ENCODE data around the gene SENP2.
"Not testable (repeated sequence)": the region's sequence is repeated elsewhere in the genome, so short reads cannot be mapped to it uniquely, and the experiment has no call there.

Gene SENP2

DNA sequence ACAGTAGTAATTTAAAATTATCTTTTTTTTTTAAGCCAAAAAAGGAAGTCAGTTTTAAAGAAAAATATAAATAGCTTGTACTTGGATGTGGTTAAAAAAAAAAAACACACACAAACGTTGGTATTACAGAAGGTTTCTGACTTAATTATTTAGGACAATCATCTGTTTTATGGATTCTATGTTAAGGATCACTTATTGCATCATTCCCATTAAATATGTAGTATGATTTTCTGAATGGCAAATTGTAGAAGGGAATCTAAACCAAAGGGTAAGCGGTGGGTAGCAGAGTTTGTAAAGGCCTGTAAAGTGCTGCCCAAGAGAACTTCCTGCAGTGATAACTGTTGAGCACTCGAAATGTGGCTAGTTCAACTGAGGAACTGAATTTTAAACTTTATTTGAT, 8.0 kb downstream of the SENP2 start:
- DNase-seq = no peak

DNA sequence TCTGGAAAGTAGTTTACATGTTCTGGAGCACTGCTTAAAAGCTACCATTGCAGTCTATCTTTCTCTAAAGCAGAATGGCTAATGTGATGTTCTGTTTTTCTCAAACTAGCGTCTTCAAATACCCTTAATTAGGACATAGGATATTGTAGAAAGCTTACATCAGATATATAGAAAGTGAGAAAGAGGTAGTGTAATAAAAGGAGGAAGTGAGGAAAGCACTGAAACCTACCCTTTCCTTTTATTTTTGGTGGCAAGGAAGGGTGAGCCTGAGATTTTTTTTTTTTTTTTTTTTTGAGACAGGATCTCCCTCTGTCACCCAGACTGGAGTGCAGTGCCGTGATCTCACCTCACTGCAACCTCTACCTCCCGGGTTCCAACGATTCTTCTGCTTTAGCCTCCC, 9.4 kb downstream of the SENP2 start:
- DNase-seq = no peak

DNA sequence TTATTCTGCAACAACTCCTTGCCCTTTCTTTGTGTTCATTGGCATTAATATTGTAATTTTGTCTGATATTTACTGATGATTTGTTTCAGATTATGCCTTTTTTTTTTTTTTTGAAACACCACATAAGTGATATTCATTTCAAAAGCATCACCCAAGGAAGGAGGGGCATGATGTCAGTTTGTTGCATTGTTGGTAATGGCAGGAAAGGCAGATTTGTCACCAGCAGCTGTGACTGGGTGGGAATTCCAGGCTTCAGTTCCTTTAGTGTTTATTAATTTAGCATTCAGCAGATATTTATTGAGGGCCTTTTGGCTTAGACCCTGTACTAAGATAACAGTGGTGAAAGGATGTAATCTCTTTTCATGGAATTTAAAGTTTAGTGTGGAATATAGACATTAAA, 19.5 kb downstream of the SENP2 start:
- DNase-seq = no peak

DNA sequence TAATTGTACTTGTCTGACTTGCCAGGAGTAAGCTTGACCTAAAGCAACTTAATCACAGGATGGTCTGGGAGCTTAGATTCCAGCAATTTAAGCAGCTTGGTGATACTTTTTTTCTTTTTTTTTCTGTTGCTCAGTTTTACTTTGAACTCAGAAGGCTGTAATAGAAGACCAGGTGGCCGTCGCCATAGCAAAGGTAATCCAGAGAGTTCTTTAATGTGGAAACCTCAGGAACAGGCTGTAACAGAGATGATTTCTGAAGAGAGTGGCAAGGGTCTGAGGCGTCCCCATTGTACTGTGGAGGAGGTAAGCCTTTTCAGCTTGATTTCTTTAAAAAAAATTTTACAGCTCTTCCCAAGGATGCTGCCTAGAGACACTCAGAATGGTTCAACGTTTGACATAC, 20.1 kb downstream of the SENP2 start:
- DNase-seq = no peak

DNA sequence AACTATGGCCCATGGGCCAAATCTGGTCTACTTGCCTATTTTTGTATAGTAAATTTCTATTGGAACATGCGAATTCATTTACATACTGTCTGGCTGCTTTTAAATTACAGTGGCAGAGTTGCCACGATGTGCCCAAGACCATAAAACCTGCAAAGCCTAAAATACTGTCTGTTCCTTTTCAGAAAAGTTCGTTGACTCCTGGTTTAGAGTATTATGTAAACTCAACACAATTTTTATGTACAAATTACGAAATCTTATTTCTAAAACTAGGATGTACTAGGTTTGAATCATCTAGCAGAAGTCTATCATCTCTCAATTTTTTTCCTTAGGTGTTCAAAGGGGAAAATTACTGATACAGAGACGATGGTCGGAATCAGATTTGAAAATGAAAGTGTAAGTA, 26.9 kb downstream of the SENP2 start:
- no peak for DNase-seq

DNA sequence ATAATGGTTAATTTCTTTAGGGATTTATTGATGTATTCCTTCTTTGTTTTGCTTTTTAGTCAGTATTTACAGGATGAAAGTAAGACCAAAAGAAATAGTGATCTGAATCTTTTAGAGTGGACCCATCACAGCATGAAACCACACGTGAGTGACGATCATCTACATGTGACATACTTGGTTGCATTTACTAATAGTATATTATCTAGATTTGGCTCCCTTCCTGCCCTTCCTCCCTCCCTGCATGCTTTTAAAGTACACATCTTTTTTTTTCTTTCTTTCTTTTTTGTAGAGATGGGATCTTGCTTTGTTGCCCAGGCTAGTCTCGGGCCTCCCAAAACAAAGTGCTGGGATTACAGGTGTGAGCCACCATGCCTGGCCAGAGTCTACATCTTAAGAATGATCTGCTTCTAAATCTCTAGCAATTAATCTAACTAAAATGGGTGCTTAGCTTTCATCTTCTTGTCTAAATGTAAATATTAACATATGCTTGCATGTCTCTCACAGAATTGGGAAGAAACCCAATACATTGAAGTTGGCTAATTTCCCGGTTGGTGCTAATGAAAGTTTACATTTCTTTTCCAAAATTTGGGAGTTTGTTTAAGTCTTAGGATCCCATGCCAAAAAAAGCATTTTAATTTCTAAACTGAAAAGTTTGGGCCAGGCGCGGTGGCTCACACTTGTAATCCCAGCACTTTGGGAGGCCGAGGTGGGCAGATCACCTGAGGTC, 38.0 kb downstream of the SENP2 start:
- no peak for DNase-seq

DNA sequence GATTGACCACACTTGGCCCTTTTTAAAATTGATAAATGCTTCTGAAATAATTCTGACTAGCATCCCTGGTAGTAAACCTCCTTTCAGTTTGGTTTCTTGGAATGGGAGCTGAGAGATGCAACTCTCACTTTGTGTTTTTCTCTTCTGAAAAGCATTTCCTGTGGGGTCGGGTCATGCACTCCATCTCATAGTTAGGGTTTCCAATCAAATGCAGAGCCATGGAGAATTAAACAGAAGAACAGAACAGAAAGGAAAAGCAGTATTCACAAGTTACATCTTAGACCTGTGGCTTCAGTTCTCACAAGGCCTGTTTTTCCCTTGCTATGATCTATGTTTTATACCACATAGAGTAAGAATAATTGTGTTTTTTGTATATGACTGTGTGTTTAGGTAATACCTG, 39.7 kb downstream of the SENP2 start:
- no peak for DNase-seq

DNA sequence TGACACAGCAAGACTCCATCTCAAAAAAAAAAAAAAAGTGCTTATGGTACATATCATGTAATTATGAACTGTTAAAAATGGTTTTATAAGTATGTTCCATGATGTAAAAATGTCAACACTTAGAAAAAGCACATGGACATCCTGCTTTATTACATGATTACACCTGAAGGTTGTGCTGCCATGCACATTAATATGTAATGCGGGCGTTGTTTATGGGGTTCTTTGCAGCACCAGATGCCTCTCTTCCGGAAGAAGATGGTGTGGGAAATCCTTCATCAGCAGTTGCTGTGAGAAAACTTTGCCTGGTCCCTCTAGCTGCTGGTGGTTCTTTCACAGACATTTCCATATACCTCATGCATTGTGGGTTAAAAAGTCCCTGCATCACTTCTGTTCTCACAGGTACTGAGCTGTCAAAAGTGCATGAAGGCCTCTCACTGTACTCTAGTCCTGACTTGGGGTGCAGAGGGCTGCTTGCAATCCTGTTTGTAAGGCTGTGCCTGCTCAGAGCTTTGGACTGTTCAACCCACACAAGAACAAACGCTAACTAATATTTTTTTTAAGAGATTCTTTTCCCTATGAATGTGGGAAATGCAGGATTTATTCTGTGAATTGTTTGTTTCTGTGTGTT, 43.6 kb downstream of the SENP2 start:
- peak; percentile 51 for DNase-seq

DNA sequence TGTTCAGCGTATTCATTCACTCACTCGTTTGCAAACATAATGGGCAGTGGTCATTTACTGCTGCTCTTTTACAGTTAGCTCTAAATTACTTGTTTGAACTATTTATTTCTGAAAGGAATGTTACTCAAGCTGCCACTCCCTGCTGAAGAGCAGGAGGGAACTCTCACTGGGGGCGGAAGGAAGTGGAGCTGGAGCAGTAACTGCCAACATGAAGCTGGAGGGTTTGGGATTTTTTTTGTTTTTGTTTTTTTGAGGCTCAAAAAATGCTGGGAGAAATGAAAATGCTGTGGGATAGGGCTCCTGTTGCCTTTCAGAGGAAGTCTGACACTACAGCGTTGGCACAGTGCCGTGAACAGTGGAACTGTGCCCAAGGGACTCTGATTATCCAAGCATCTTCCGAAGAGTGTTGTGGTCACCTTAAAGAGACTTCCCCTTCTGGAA, 44.1 kb downstream of the SENP2 start:
- peak; percentile 51 for DNase-seq

DNA sequence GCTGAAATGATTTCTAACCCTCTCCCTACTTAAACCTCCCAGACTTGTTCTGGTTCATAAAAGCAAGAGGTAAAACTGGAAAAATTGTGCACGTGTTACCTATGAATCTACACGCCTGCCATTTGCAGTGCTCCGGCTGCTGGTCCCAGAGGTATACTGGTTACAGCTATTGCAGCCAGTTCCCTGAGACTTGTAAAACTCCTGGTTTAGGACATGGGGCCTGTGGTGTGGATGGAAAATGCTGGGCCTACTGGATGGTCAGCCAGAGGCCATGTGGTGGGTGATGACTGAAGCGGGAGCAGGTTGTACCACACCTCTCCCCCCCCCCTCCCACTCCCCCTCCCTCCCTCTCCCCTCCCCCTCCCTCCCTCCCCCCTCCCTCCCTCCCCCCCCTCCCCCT, 45.0 kb downstream of the SENP2 start:
- DNase-seq = no peak

DNA sequence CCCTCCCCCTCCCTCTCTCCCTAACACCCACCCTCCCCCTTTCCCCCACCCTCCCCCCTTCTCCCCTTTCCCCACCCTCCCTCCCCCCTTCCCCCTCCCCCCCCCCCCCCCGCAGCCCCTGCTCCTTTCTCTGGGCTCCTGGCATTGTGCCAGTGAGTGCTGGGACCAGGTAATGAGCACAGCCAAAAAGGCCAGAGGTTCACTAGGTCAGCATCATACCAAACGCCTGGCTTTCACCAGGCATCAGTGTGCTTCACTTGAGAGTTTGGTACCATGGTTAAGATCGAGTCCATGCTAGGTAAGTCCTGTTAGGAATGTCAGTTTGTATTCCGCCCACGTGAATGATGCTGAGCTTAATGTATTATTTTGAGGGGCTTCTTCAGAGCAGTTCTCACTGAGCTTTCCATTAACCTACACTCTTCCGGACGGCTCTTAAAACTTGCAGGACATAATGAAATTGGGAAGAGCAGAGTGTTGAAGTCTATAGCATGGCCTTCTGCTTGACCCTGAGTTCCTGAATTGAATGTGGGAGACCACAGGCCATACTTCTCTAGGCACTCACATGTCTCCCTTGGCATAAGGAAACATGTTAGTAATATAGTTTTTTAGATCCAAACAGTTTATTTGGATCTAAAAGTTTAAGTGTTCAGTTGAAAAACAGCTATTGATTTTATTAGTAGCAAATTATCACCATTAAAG, 45.6 kb downstream of the SENP2 start:
- DNase-seq = no peak

DNA sequence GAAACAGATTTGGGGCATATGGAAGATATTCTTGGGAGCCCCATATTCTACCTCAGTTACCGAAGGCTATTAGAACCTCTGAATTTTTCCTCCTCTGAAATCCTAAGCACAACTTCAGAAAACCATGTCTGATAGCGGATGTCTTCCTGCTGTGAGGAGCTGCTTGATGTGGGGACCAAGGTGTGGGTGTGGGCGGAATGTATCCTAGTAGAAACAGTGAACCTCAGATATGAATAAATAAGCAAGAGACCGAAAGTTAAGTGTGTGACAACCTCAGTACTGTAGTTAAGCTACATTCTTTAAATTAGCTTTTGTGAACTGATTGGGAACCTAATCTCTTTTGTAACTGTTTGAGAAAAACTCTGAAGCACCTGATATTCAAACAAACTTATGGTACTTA, 46.9 kb downstream of the SENP2 start:
- DNase-seq = no peak

DNA sequence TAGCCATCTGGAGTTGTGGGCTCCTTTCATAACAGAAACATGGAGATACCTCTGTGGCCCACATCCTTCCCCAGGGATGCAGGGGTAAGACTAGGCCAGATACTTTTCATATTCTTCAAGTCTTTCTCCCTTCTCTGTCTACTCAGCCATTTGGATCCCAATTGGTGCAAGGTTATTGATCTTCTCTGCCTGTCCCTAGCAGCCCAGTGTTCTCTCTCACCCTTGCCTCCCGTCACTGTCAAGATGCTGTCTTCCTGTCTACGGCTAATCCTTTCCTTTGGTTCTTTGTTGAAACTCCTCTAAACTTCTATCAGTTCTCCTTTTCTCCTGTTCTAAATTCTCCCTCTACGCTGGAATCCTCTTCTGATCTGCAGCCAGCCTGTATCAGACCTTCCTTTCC, 51.3 kb downstream of the SENP2 start:
- DNase-seq = no peak

DNA sequence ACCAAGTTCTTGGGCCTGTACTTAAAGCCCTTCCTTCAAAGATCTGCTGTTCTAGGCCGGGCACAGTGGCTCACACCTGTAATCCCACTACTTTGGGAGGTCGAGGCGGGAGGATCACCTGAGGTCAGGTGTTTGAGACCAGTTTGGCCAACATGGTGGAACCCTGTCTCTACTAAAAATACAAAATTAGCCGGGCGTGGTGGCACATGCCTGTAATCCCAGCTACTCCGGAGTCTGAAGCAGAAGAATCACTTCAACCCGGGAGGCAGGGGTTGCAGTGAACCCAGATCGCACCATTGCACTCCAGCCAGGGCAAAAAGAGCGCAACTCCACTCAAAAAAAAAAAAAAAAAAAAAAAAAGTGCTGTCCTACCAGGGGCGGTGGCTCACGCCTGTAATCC, 52.6 kb downstream of the SENP2 start:
- DNase-seq = not testable (repeated sequence)

DNA sequence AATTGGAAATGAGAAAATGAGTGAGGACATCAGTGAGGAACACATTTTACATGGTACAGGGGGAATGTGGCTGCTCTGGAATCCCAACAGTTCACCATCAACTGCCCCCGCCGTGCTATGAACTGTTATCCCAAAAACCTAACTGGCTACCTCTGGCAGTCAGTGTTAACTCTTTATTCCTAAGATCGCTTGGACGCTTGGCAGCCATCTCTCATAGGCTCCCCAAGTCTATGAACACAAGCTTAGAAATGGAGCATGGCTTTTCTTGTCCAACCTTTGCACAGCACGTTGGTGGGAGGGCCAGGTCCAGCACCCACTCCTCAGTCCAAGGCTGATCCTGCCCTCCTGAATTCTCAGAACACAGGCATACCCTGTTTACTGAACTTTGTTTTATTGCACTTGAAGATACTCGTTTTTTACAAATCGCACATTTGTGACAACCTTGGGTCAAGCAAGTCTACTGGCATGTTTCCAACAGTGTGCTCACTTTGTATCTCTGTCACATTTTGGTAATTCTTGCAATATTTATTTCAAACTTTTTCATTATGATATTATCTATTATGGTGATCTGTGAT, 53.6 kb downstream of the SENP2 start:
- DNase-seq = no peak

DNA sequence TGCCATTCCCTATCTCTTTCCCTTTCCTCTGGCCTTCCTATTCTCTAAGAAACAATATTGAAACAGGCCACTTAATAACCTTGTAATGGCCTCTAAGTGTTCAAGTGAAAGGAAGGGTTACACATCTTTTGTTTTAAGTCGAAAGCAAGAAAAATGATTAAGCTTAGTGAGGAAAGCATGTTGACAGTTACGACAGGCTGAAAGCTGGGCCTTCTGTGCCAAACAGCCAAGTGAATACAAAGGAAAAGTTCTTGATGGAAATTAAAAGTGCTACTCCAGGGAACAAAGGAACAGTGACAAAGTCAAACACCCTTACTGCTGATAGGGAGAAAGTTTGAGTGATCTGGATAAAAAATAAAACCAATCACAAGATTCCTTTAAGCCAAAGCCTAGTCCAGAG, 54.2 kb downstream of the SENP2 start:
- DNase-seq = no peak

DNA sequence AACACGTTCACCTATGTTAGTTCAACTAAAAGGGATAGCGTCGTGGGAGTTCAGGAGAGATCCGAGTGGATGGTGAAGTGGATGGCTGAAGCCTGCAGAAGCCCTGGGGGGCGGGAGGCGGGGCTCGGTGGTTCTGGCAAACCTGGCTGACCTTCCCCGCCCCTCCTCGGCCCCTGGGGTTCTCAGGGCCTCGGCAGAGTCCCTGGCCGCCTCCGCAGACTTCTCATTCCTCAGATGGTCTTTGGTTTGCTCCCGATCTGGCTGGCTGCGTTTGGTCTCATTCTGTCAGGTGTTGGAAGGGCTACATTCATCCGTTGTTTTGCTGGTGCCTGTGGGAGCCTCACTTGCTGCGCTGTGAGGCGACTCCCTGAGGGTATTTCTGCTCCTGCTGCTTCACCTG, 59.1 kb downstream of the SENP2 start:
- not testable (repeated sequence) for DNase-seq

DNA sequence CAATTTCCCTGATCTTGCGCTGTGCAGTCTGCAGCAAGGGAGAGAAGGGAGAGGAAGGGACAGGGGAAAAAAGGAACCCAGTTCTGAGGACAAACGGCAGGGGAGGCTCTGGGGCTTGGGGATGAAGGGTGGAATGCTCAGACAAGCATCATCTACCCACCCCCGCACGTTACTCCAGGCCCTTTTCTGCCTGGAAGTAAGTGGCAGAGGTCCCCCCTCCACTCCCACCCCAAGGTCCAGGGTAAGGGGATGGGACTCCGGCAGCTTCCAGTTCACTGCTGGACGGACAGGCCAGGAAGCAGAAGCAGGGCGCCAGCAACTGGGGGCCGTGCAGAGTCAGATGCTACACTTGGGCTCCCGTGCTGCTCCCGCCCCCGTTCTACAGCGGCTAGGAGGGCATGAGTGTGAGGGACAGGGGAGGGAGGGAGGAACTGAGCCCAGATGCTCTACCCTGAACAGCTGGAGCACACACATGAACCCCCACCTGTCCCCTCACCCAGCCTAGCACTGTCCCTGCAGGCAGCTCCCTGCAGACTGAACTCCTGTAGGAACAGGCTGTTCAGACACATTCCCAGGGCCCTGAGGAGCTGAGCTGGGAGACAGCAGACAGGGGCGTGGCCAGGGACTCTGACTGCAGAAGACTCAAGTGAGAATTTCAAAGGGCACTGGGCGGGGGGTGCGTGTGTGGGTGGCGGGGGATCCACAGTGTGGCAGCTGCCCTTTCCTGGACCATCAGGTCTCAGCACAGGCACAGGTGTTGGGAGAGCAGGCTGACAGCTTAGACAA, 59.7 kb downstream of the SENP2 start:
- no peak for DNase-seq

DNA sequence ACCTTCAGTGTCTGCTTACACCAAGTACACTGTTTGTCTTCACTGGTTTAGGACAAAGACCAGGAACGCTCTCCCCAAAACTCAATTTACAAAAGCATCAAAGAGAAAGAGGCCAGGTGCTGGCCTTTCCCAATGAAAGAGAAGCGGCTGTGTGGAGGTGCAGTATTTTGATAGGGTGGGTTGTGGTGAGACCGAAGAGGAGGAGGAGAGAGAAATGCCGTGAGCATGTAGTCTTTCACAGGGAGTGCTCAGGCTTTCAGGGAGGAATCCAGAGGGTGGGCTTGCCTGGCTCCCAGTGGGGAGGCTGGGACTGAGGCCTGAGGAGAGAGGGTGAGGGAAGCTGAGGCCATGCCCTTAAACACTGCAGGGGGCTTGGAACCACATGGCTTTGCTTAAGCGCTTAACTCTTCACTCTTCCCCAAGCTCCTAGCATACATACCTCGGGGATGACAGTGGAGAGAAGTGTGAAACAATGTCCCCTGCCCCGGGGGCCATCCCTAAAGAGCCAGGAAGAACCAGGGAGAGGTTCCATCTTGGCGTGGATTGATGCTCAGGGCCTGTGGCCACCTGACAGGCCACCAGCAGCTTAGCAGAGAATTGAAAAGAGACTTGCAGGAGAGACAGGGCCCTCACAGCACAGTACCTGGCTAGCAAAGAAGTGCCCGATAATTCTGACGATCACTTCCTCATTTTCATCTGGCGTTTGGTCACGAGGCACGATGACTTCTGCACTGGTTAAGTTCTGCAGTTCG, 60.5 kb downstream of the SENP2 start:
- no peak for DNase-seq

DNA sequence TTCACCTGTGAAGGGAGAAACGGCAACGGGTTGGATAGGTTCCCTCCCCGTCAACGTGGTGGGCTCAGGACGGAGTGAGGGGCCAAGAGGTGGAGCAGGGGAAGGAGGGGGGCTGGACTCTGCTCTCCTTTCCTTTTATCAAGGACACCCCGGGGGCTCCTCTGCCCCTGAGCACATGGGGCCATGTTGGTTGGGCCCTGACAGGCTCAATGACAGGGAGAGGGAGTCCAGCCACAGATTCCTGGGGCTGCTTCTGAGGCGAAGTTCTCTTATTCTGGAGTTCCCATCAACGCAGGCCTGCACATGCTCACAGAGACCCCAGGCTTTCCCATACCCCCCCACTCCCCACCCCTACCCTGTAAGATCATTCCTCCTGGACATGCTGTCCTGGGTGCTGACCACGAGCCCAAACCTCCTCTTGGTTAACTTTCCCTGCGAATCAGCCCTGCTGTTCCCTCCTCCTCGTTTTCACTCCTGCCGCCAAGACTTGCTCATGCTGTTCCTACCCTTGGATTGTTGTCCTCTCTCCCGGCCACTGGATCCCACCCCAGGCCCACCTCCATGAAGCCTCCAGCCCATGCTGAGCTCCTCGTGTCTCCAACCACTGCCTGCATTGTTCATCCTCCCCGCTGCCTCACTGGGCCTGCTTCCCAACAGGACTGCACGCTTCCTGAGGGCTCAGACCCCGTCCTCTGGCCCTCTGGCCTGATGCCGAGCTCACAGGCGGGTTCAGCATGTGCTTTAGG, 61.2 kb downstream of the SENP2 start:
- DNase-seq = no peak

DNA sequence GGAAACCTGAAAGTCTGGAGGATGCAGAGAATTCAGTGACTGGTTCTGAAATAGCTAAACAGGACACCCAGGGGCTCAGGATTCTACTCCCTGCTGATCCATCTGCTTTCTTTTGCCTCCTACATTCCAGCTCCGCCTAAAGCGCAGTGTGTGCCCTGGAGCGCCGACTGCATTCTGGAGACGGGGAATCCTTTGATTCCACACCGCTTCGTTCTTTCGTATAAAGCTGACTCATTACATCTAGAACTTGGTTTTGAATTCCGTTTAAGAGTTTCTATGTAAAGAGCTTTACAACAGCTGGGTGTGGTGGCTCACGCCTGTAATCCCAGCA, 61.8 kb downstream of the SENP2 start:
- no peak for DNase-seq

DNA sequence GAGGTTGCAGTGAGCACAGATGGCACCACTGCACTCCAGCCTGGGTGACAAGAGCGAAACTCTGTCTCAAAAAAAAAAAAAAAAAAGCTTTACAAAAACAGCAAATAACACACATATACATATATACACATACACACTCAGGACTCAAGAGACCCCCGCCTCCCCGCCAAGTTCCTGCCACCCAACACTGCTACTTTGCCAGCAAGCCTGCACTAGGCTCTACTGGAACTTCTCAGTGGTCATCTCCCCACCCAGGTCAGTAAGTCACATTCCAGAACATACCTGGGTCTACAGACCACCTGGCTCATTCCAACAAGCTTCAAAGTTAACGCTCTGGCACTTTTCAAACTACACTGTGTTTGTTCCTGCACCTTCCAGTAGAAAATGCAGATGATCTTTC, 62.3 kb downstream of the SENP2 start:
- no peak for DNase-seq

All from NCI-H748 treated with DMSO at 0.1 percent for 48 hours (cell line).